Activated T-helper 1 cell treated with anti-CD3 and anti-CD28 coated beads, Interleukin-2, amount 50 U/mL, for 16 hours (primary cell): ENCODE measurements around the gene RAPGEF3.

Experiments
- DNase-seq, 2 donors: peaks; one replicate each; pipeline ENCODE4 v3.0.0-alpha.2; 2020; ENCODE audit warnings: low read depth in 1 of 2, low spot score in 1 of 2

RAPGEF3 gene

GRCh38 chr12:47757840-47758583, 668 bp downstream of the RAPGEF3 start:
- DNase-seq: no peak

GRCh38 chr12:47757364-47757839, 1.3 kb downstream of the RAPGEF3 start:
- no peak for DNase-seq

GRCh38 chr12:47755655-47756562, 2.8 kb downstream of the RAPGEF3 start:
- DNase-seq: no peak

- DNase-seq: no peak
These were observed 3.8 kb downstream of the RAPGEF3 start for GRCh38 chr12:47754881-47755280.

- DNase-seq: no peak
These were observed 4.6 kb downstream of the RAPGEF3 start for GRCh38 chr12:47754126-47754525.

GRCh38 chr12:47753021-47754001, 5.4 kb downstream of the RAPGEF3 start:
- DNase-seq: no peak

GRCh38 chr12:47752552-47752951, 6.1 kb downstream of the RAPGEF3 start:
- no peak for DNase-seq

GRCh38 chr12:47752121-47752520, 6.6 kb downstream of the RAPGEF3 start:
- no peak for DNase-seq

- no peak for DNase-seq
These were observed 7.1 kb downstream of the RAPGEF3 start for GRCh38 chr12:47751561-47751960.

- DNase-seq: no peak
These were observed 7.7 kb downstream of the RAPGEF3 start for GRCh38 chr12:47750916-47751470.

GRCh38 chr12:47750229-47750798, 8.4 kb downstream of the RAPGEF3 start:
- no peak for DNase-seq

- no peak for DNase-seq
These were observed 9.8 kb downstream of the RAPGEF3 start for GRCh38 chr12:47748899-47749298.

- no peak for DNase-seq
These were observed 10.2 kb downstream of the RAPGEF3 start for GRCh38 chr12:47748507-47748828.

- no peak for DNase-seq
These were observed 10.8 kb downstream of the RAPGEF3 start for GRCh38 chr12:47747596-47748506.

GRCh38 chr12:47747126-47747525, 11.6 kb downstream of the RAPGEF3 start:
- no peak for DNase-seq

GRCh38 chr12:47746523-47746922, 12.2 kb downstream of the RAPGEF3 start:
- DNase-seq: no peak

- DNase-seq: no peak
These were observed 12.6 kb downstream of the RAPGEF3 start for GRCh38 chr12:47746073-47746472.

- no peak for DNase-seq
These were observed 13.1 kb downstream of the RAPGEF3 start for GRCh38 chr12:47745485-47746041.
